Adrenal gland (tissue), 12 donors: ENCODE results near the gene ANKRD44. TPM values are rescaled to one million over a fixed set of nuclear protein-coding genes. Genes with fewer than 3 reads are reported as not detected.
A peak's percentile ranks its signal among the peaks of the same experiment; 100 is the strongest.

Experiments
- DNase-seq, 7 donors: peaks; one replicate each; pipeline ENCODE4 v3.0.0-alpha.2; 2019 to 2020
- H3K27ac ChIP-seq, 5 donors: fragments of 200-600 bp; sonication (generic) in 4 of 5; 1 replicate in 3 of 5; 2 replicates in 2 of 5; pipeline versions ENCODE4 v1.5.1 to v1.8.0; 2016 to 2020; ENCODE audit warnings: mild to moderate bottlenecking in 1 of 5
- H3K27me3 ChIP-seq: fragments of 200-600 bp; 2 replicates; pipeline ENCODE4 v1.8.0; 2021
- H3K36me3 ChIP-seq, 2 donors: fragments of 200-600 bp; replicated peaks in 1 of 2; 1 replicate in 1 of 2; 2 replicates in 1 of 2; pipeline versions ENCODE4 v1.5.1 to v1.8.0; 2018 to 2022
- H3K4me1 ChIP-seq, 2 donors: fragments of 200-600 bp; replicated peaks in 1 of 2; 1 replicate in 1 of 2; 2 replicates in 1 of 2; pipeline versions ENCODE4 v1.5.1 to v1.8.0; 2018 to 2021
- H3K4me3 ChIP-seq, 4 donors: fragments of 200-600 bp; sonication (generic) in 3 of 4; one replicate each; pipeline ENCODE4 v1.5.1; 2016 to 2018
- H3K9me3 ChIP-seq, 3 donors: fragments of 200-600 bp; sonication (generic) in 1 of 3; replicated peaks in 1 of 3; 1 replicate in 2 of 3; 2 replicates in 1 of 3; pipeline versions ENCODE4 v1.5.1 to v1.8.0; 2016 to 2021
- POLR2A ChIP-seq, 2 donors: fragments of 450-650 bp; IDR thresholded peaks; one replicate each; pipeline ENCODE4 v1.6.1; 2017; ENCODE audit warnings: antibody characterized with exemption in 2 of 2, mild to moderate bottlenecking in 2 of 2, moderate library complexity in 1 of 2
- WGBS, 4 donors: extraction: QIAGEN DNeasy Blood & Tissue Kit in 2 of 4; methylation state at CpG; one replicate each; pipeline versions ENCODE4 v1.1.5 to v1.1.7; 2013 to 2017; 5-methylcytosine and 5-hydroxymethylcytosine counted together
- intact Hi-C, 2 donors: fragments of 100-400 bp; cut with DNase I; formaldehyde crosslinking; loops; one replicate each; pipeline versions ENCODE4 v1.14.1 to v1.15.0; 2022 to 2023
- polyA plus RNA-seq, 3 donors: library from polyadenylated mRNA; stranded (reverse); fragments of 200-250 nt in 2 of 3; fragments of 350-450 nt in 1 of 3; fragmentation: Illumina TruSeq in 1 of 3; extraction: RNeasy Lipid Tissue Mini Kit (QIAGEN cat#74804) in 1 of 3; gene quantifications; one replicate each; pipeline ENCODE4 v1.2.3, GENCODE V29; 2013 to 2014
- total RNA-seq, 9 donors: library from RNA; depleted of rRNA in 4 of 9; stranded (reverse); fragments of >200 nt in 4 of 9; fragments of 120-200 nt in 1 of 9; fragmentation: NEBNext Ultra II Directional in 1 of 9; extraction: Animal tissue kit (Norgen Biotek cat#: 25700) in 1 of 9; gene quantifications; one replicate each; pipeline versions ENCODE4 v1.1.0 to v1.2.4, GENCODE V29; 2013 to 2023
- TF ChIP-seq, protein P1 (sequence below), 6 experiments: fragments of 450-650 bp in 4 of 6; fragments of 200-600 bp in 2 of 6; sonication (generic) in 1 of 6; IDR thresholded peaks; 1 replicate in 5 of 6; 2 replicates in 1 of 6; pipeline versions ENCODE4 v1.5.1 to v1.8.0; 2016 to 2021; ENCODE audit warnings: antibody characterized with exemption in 6 of 6, mild to moderate bottlenecking in 2 of 6, moderate library complexity in 1 of 6
- donor health status: healthy with polysubstance abuse.
- donor health status: Bipolar disorder and iron deficiency.
- donor health status: DM: yes; HTN: yes; CAD: no.
- donor health status: DM: no; HTN: no; CAD: no.
- donor health status: DM: no; HTN: no; CAD: no.
- donor health status: DM: yes; HTN: yes; CAD: no.

The ANKRD44 gene
- total and polyA plus RNA-seq, 12 donors = 3.8 to 40.2 (median 21.3) TPM

- DNase-seq = no peak
- Histone ChIP-seq H3K4me3 (no peak overlapping the region), H3K27ac (peak overlapping the region in 3 of 5 donors; percentile 25 to 64 (median 59)), H3K4me1 (peaks cover 9 to 48% of the 10 kb centered on the region in 2 donors), H3K27me3 (no peaks in the 10 kb centered on the region), H3K36me3 (no peaks in the 10 kb centered on the region), H3K9me3 (no peaks in the 10 kb centered on the region)
- TF ChIP-seq POLR2A (IDR thresholded peaks at IDR 0.05) = no peak
- TF ChIP-seq, protein P1, sequence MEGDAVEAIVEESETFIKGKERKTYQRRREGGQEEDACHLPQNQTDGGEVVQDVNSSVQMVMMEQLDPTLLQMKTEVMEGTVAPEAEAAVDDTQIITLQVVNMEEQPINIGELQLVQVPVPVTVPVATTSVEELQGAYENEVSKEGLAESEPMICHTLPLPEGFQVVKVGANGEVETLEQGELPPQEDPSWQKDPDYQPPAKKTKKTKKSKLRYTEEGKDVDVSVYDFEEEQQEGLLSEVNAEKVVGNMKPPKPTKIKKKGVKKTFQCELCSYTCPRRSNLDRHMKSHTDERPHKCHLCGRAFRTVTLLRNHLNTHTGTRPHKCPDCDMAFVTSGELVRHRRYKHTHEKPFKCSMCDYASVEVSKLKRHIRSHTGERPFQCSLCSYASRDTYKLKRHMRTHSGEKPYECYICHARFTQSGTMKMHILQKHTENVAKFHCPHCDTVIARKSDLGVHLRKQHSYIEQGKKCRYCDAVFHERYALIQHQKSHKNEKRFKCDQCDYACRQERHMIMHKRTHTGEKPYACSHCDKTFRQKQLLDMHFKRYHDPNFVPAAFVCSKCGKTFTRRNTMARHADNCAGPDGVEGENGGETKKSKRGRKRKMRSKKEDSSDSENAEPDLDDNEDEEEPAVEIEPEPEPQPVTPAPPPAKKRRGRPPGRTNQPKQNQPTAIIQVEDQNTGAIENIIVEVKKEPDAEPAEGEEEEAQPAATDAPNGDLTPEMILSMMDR (IDR thresholded peaks at IDR 0.05) = no peak
- WGBS, 4 donors = 72 to 83% (median 83%) methylated on average over 7 of the region's 7 CpGs
- intact Hi-C loops = no loop called here
These were observed 2.6 kb downstream of the ANKRD44 start for GRCh38 chr2:197307933-197308521.

DNA sequence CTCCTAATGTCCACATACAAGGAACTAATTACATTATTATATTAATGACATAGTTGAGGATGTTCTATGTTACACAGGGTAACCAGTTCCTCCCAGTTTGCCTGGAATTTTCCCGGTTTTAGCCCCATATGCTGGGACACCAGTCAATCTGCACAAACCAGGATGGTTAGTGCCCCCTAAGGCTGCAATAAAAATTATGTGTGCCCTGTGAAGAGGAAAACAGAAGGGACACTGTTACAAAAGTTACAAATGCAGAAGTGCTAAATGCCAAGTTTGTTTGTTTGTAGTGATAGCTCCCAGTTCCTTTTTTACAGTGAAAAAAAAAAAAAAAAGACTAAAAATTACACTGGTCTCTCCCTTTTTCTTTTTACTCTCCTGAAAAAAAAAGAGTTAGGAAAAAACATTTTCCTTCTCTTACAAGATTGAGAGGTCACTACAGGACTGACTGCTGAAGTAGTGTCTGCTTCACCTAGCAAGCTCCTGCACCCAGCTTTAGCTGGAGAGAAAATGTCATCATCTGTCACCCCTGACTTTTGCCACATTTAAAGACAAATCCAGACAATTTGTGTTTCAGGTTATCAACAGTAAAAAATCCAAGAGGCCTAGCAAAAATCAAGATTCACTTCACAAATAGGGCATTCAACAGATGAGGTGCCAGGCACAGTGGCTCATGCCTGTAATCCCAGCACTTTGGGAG, 3.2 kb downstream of the ANKRD44 start:
- Histone ChIP-seq H3K27me3 (no peaks in the 10 kb centered on the region), H3K4me1 (peaks cover 9 to 52% of the 10 kb centered on the region in 2 donors), H3K36me3 (no peaks in the 10 kb centered on the region), H3K27ac (peak overlapping the region in 3 of 5 donors; percentile 25 to 70 (median 64)), H3K4me3 (no peak overlapping the region), H3K9me3 (no peaks in the 10 kb centered on the region)
- WGBS, 4 donors = 62 to 76% (median 71%) methylated on average over 1 of the region's 1 CpG
- no peak for DNase-seq
- intact Hi-C loops = no loop called here
- TF ChIP-seq, protein P1 (IDR thresholded peaks at IDR 0.05) = peak in 2 of 6 experiments; percentile 6 to 7
- no peak for TF ChIP-seq POLR2A (IDR thresholded peaks at IDR 0.05)

GRCh38 chr2:197306696-197307040, 3.9 kb downstream of the ANKRD44 start:
- Histone ChIP-seq H3K36me3 (no peaks in the 10 kb centered on the region), H3K4me1 (peaks cover 9 to 59% of the 10 kb centered on the region in 2 donors), H3K27ac (peak overlapping the region in 3 of 5 donors; percentile 37 to 70 (median 64)), H3K4me3 (no peak overlapping the region), H3K27me3 (no peaks in the 10 kb centered on the region), H3K9me3 (no peaks in the 10 kb centered on the region)
- TF ChIP-seq, protein P1 (IDR thresholded peaks at IDR 0.05) = no peak
- TF ChIP-seq POLR2A (IDR thresholded peaks at IDR 0.05) = no peak
- intact Hi-C loops = no loop called here
- peak; percentile 65 to 86 (median 81) for DNase-seq
- 34 to 67% (median 37%) methylated on average over 3 of the region's 3 CpGs for WGBS, 4 donors

DNA sequence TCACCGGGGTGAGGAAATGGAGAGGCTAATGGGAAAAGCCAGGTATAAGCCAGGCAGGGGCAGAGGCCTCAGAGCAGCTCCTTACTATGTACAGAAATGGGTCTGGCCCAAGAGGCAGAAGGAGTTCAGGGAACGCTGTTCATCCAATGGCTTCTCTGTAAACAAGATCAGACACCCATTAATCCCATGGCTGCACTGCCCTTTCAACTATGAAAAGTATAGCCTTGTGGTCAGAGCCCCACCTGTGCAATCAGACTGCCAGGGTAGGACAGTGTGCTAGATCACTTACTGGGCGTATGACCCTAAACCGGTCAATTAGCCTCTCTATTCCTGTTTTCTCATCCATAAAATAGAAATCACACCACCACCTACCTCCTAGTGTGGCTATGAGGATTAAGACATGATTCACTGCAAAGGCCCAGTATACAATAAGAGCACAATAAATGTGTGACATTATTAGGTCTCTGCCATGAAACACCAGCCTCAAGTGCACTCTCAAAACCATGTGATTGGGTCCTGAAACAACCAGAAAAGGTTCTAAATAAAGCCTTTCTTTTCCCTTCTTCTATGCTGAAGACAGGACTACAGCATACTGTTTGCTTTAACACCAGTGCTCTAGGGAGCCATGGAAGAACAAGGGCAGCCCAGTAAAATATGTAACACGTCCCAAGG, 4.4 kb downstream of the ANKRD44 start:
- no peaks in the 10 kb centered on the region for H3K9me3 ChIP-seq
- DNase-seq = no peak
- no peak overlapping the region for H3K4me3 ChIP-seq
- no peaks in the 10 kb centered on the region for H3K36me3 ChIP-seq
- no peaks in the 10 kb centered on the region for H3K27me3 ChIP-seq
- H3K27ac ChIP-seq = peak overlapping the region in 3 of 5 donors; percentile 37 to 70 (median 64)
- WGBS, 4 donors = 67 to 78% (median 74%) methylated on average over 4 to 5 of the region's 5 CpGs
- peaks cover 9 to 59% of the 10 kb centered on the region in 2 donors for H3K4me1 ChIP-seq
- intact Hi-C loops = no loop called here
- no peak for TF ChIP-seq POLR2A (IDR thresholded peaks at IDR 0.05)
